GM10847 (cell line): Measurements from ENCODE around the gene EPHX1.

ENCODE experiments used
- POLR2A ChIP-seq: IDR thresholded peaks from 2 replicates; pipeline ENCODE4 v1.6.1; 2011; ENCODE audit not compliant: insufficient read length; ENCODE audit errors: extremely low read depth

The EPHX1 gene

GRCh38 chr1:225813214-225813964, 3.5 kb downstream of the EPHX1 start:
- TF ChIP-seq POLR2A = no peak

GRCh38 chr1:225814381-225814780, 4.5 kb downstream of the EPHX1 start:
- TF ChIP-seq POLR2A = no peak

DNA sequence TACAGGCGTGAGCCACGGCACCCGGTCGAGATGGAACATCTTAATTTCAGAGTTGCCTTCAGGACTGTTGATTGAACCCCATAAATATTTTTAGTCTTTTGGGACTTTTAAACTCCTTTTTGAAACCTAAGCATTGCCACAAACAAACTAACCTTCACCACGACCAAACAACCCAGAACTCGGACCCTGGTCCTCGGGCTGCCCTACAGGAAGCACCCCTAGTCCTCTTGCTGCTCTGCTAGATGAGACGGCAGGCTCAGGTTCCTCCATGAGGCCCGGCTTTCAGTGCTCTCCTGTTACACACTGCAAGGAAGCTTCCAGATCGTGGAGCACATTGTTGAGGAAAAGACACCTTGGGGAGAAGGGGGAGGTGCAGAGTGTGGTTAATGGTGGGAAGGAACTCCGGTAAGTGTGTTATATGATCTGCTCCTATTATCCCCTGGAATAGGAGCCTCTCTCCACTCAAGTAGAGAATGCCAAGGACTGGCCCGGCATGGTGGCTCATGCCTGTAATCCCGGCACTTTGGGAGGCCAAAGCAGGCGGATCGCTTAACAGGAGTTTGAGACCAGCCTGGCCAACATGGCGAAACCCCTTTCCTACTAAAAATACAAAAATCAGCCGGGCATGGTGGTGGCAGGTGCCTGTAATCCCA, 5.7 kb downstream of the EPHX1 start:
- no peak for TF ChIP-seq POLR2A

- TF ChIP-seq POLR2A = no peak
These were observed 7.0 kb downstream of the EPHX1 start for GRCh38 chr1:225816643-225817538.

GRCh38 chr1:225817611-225818061, 7.7 kb downstream of the EPHX1 start:
- TF ChIP-seq POLR2A = no peak

- no peak for TF ChIP-seq POLR2A
These were observed 8.3 kb downstream of the EPHX1 start for GRCh38 chr1:225818229-225818628.

DNA sequence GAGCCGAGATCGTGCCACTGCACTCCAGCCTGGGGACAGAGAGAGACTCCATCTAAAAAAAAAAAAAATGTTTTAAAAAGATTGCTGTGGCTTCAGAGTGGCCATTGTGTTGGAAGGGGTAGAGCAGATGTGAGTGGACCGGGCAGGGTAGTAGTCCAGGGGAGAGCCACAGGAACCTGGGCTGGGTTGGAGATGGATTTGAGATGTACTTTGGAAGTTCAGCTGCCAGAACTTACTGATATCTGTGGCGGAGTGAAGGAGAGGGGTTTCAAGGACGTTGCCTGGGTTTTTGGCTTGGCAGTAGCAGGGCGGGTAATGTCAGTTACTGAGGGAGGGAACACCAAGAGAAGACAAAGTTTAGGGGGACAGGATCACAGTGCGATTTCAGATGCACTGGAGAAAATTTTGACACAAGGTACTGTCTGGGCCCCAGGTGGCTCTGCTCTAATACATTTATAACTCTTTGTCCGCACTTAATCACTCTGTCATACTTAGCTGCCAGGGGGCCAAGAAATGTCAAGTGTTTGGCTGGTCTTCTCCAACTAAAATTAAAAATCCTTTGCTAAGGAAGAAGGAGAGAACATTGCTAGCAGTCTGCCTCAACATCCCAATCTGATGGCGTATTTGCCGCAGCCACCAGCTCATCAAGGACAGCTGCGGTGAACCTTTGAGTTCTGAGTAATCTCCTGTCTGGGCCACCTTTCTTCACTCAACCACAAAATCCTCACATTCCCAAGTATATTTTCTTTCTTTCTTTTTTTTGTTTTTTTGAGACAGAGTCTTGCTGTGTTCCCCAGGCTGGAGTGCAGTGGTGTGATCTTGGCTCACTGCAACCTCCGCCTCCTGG, 9.6 kb downstream of the EPHX1 start:
- TF ChIP-seq POLR2A = no peak

- no peak for TF ChIP-seq POLR2A
These were observed 10.7 kb downstream of the EPHX1 start for GRCh38 chr1:225820522-225821120.

DNA sequence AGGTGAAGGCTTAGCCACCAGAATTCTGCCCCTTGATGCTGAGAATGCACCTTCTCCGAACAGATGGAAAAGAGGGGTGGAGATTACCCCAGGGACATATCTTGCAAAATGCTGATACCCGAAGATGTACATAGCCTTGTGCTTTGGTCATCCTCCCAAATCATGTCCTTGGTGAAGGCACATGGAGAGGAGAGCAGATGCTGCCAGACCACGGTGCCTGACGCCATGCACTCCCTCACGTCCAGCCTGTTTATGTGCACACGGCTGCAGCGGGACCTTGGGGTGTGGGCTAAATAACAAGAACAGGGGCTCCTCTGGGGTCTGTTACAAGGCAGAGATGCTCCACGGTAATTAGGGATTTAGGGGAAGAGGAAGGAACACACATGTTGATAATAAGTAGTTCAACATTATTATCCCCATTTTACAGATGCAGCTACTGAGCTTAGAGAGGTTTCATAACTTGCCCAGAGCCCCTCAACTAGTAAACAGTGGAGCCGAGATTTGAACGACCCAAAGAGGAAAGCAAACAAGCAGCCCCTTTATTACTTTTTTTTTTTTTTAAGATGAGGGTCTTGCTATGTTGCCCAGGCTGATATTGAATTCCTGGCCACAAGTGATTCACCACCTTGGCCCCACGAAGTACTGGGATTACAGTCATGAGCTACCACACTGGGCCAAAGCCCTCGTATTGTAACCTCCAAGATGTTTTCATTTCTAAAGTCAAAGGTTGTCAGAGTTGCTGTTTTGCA, 12.9 kb downstream of the EPHX1 start:
- no peak for TF ChIP-seq POLR2A

DNA sequence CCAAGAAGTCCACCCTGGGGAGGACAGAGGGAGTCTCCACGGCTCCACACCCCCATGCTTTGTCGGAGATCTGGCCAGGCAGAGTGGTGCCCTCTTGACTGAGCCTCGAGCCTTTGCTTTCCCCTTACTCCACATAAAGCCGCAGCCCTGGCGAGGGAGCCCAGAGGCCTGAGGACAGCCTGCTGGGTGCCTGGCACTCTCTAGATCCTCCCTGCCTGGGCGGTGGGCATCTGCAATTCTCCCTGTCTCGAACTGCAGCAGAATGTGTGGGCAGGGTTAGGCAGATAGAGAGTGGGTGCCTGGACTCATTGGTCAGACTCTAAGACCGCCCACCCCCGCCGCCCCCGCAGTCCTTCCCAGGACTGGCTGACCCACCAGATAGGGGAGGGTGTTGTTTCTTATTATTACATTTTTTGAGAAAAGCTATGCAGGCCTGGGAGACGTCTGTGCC, 13.9 kb downstream of the EPHX1 start:
- no peak for TF ChIP-seq POLR2A

GRCh38 chr1:225824533-225824941, 14.6 kb downstream of the EPHX1 start:
- TF ChIP-seq POLR2A = no peak

- TF ChIP-seq POLR2A = no peak
These were observed 15.2 kb downstream of the EPHX1 start for GRCh38 chr1:225825078-225825477.

GRCh38 chr1:225825607-225826007, 15.7 kb downstream of the EPHX1 start:
- TF ChIP-seq POLR2A = no peak

DNA sequence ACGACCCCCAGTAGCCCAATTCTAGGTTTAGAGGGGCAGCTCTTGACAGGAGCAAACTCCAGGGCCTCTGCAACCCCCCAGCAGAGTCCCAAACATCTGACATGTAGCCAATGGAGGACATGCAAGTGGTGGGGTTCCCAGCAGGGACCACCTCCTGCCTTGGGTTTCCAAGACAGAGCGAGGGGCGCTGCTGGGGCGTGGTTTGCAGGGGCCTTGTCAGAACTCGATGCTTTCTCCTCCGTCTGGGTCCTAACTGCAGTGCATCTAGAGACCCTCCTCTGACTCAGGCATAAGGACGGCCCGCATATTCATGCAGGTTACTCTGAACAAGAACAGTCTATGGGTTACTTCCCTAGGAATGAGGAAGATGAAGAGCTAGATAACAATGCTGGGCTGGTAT, 17.2 kb downstream of the EPHX1 start:
- no peak for TF ChIP-seq POLR2A
